ENCODE measurements around the gene CMTM5.

CMTM5 gene

GRCh38 chr14:23346693-23347405 lies 30.0 kb upstream of the CMTM5 start:
- H3K4me3 ChIP-seq (ENCODE audit: low read depth, low read length): no peak overlapping the region
- no peak for DNase-seq (ENCODE audit: low read depth)
- no peak for TF ChIP-seq CTCF (conservative IDR thresholded peaks at IDR 0.05; ENCODE audit: low read depth, low read length)

GRCh38 chr14:23347406-23348296 lies 29.2 kb upstream of the CMTM5 start:
- DNase-seq (ENCODE audit: low read depth): no peak
- H3K4me3 ChIP-seq (ENCODE audit: low read depth, low read length): no peak overlapping the region
- TF ChIP-seq CTCF (conservative IDR thresholded peaks at IDR 0.05; ENCODE audit: low read depth, low read length): no peak

GRCh38 chr14:23348297-23348655 lies 28.6 kb upstream of the CMTM5 start:
- H3K4me3 ChIP-seq (ENCODE audit: low read depth, low read length): no peak overlapping the region
- TF ChIP-seq CTCF (conservative IDR thresholded peaks at IDR 0.05; ENCODE audit: low read depth, low read length): no peak
- DNase-seq (ENCODE audit: low read depth): no peak

GRCh38 chr14:23349156-23349845 lies 27.5 kb upstream of the CMTM5 start:
- H3K4me3 ChIP-seq (ENCODE audit: low read depth, low read length): no peak overlapping the region
- no peak for DNase-seq (ENCODE audit: low read depth)
- no peak for TF ChIP-seq CTCF (conservative IDR thresholded peaks at IDR 0.05; ENCODE audit: low read depth, low read length)

- H3K4me3 ChIP-seq (ENCODE audit: low read depth, low read length): peak overlapping the region; percentile 69
- no peak for DNase-seq (ENCODE audit: low read depth)
- TF ChIP-seq CTCF (conservative IDR thresholded peaks at IDR 0.05; ENCODE audit: low read depth, low read length): no peak
Observed at GRCh38 chr14:23351681-23352505, 25.0 kb upstream of the CMTM5 start.

All from choroid plexus epithelial cell (primary cell).